Psoas muscle (tissue), 8 donors: Measurements from ENCODE around the gene IL17RC. TPM values are rescaled to one million over a fixed set of nuclear protein-coding genes. Genes with fewer than 3 reads are reported as not detected.
A peak's percentile ranks its signal among the peaks of the same experiment; 100 is the strongest.
"Not testable (repeated sequence)": the region's sequence is repeated elsewhere in the genome, so short reads cannot be mapped to it uniquely, and the experiment has no call there.

Source experiments
- ATAC-seq, 4 donors: fragments of 200-7000 bp; cut with Tn5 transposase; one replicate each; pipeline ENCODE4 v1.9.1; 2020; ENCODE audit warnings: moderate library complexity in 3 of 4, mild to moderate bottlenecking in 2 of 4
- DNase-seq, 2 donors: peaks; one replicate each; pipeline ENCODE4 v3.0.0-alpha.2; 2020
- H3K27ac ChIP-seq: fragments of 200-600 bp; one replicate; pipeline ENCODE4 v1.8.0; 2022
- H3K27me3 ChIP-seq, 3 donors: fragments of 200-600 bp in 1 of 3; one replicate each; pipeline versions ENCODE4 v1.6.1 to v1.8.0; 2013 to 2022; ENCODE audit warnings: low read length in 2 of 3, mild to moderate bottlenecking in 2 of 3, moderate library complexity in 1 of 3; ENCODE audit not compliant: insufficient read depth in 3 of 3
- H3K36me3 ChIP-seq, 2 donors: fragments of 200-600 bp in 1 of 2; one replicate each; pipeline versions ENCODE4 v1.6.1 to v1.8.0; 2013 to 2022; ENCODE audit warnings: low read depth in 1 of 2, mild to moderate bottlenecking in 1 of 2, moderate library complexity in 1 of 2; ENCODE audit not compliant: insufficient read depth in 1 of 2
- H3K4me1 ChIP-seq: fragments of 200-600 bp; one replicate; pipeline ENCODE4 v1.8.0; 2022
- H3K4me3 ChIP-seq: fragments of 200-600 bp; one replicate; pipeline ENCODE4 v1.8.0; 2022; ENCODE audit warnings: mild to moderate bottlenecking
- H3K9me3 ChIP-seq: fragments of 200-600 bp; one replicate; pipeline ENCODE4 v1.8.0; 2022
- CTCF ChIP-seq: fragments of 200-600 bp; IDR thresholded peaks from one replicate; pipeline ENCODE4 v1.8.0; 2022; ENCODE audit warnings: antibody characterized with exemption
- WGBS, 3 donors: extraction: QIAGEN DNeasy Blood & Tissue Kit; methylation state at CpG; one replicate each; pipeline versions ENCODE4 v1.1.6 to v1.1.7; 2013; 5-methylcytosine and 5-hydroxymethylcytosine counted together
- intact Hi-C, 2 donors: fragments of 100-400 bp; cut with DNase I; formaldehyde crosslinking; loops; one replicate each; pipeline versions ENCODE4 v1.11.0 to v1.14.2; 2022
- polyA plus RNA-seq, 3 donors: library from polyadenylated mRNA; stranded (reverse); fragments of 200-250 nt; gene quantifications; one replicate each; pipeline ENCODE4 v1.2.3, GENCODE V29; 2013
- total RNA-seq, 4 donors: library from RNA; stranded (reverse); fragmentation: NEBNext Ultra II Directional in 2 of 4; extraction: Animal tissue kit (Norgen Biotek cat#: 25700) in 2 of 4; gene quantifications; one replicate each; pipeline versions ENCODE4 v1.2.1 to v1.2.4, GENCODE V29; 2021 to 2023
- donor health status: healthy with polysubstance abuse.
- donor health status: DM: no; HTN: no; CAD: no; lungs with moderate emphysema.
- donor health status: Bipolar disorder and iron deficiency.
- donor health status: healthy.
- donor health status: DM: yes; HTN: yes; CAD: no.
- donor health status: DM: no; HTN: no; CAD: no.
- donor health status: DM: no; HTN: no; CAD: no.
- donor health status: DM: yes; HTN: yes; CAD: no.

Gene IL17RC
- total and polyA plus RNA-seq, 7 donors: 10.4 to 27.0 (median 14.9) TPM

- no peak overlapping the region for H3K27ac ChIP-seq
- DNase-seq (no peak), ATAC-seq (no peak)
- 48 to 95% (median 53%) methylated on average over 1 of the region's 1 CpG for WGBS, 3 donors
- H3K27me3 ChIP-seq: no peaks in the 10 kb centered on the region
- H3K36me3 ChIP-seq: no peaks in the 10 kb centered on the region
- no peaks in the 10 kb centered on the region for H3K9me3 ChIP-seq
- intact Hi-C loops: no loop called here
- H3K4me3 ChIP-seq: no peak overlapping the region
- no peaks in the 10 kb centered on the region for H3K4me1 ChIP-seq
- no peak for TF ChIP-seq CTCF
These were observed 45.9 kb upstream of the IL17RC start for GRCh38 chr3:9870978-9871377.

- 91 to 99% (median 92%) methylated on average over 5 of the region's 5 CpGs for WGBS, 3 donors
- ATAC-seq, H3K9me3 ChIP-seq, H3K4me1 ChIP-seq, H3K27me3 ChIP-seq, H3K4me3 ChIP-seq, H3K36me3 ChIP-seq, H3K27ac ChIP-seq, DNase-seq, intact Hi-C loops: not testable (repeated sequence)
These were observed 44.8 kb upstream of the IL17RC start for GRCh38 chr3:9872067-9872466.

GRCh38 chr3:9875448-9875847 is 41.5 kb upstream of the IL17RC start:
- DNase-seq: no peak
- ATAC-seq: no peak
- no peak overlapping the region for H3K4me3 ChIP-seq
- no peaks in the 10 kb centered on the region for H3K4me1 ChIP-seq
- intact Hi-C loops: no loop called here
- no peaks in the 10 kb centered on the region for H3K36me3 ChIP-seq
- H3K27ac ChIP-seq: no peak overlapping the region
- no peak for TF ChIP-seq CTCF
- no peaks in the 10 kb centered on the region for H3K9me3 ChIP-seq
- no peaks in the 10 kb centered on the region for H3K27me3 ChIP-seq

GRCh38 chr3:9876255-9876654 is 40.6 kb upstream of the IL17RC start:
- ATAC-seq, H3K27me3 ChIP-seq, H3K4me3 ChIP-seq, H3K9me3 ChIP-seq, DNase-seq, intact Hi-C loops, H3K4me1 ChIP-seq, H3K36me3 ChIP-seq, H3K27ac ChIP-seq: not testable (repeated sequence)
- 85 to 89% (median 86%) methylated on average over 4 of the region's 4 CpGs for WGBS, 3 donors

GRCh38 chr3:9876991-9877390 is 39.9 kb upstream of the IL17RC start:
- 88 to 92% (median 90%) methylated on average over 11 to 12 of the region's 12 CpGs for WGBS, 3 donors
- ATAC-seq (peak in 1 of 4 donors; percentile 40), DNase-seq (no peak)
- no peak overlapping the region for H3K4me3 ChIP-seq
- no peaks in the 10 kb centered on the region for H3K36me3 ChIP-seq
- H3K27ac ChIP-seq: no peak overlapping the region
- intact Hi-C loops: no loop called here
- H3K4me1 ChIP-seq: no peaks in the 10 kb centered on the region
- no peaks in the 10 kb centered on the region for H3K27me3 ChIP-seq
- TF ChIP-seq CTCF: no peak
- H3K9me3 ChIP-seq: no peaks in the 10 kb centered on the region

- no peaks in the 10 kb centered on the region for H3K27me3 ChIP-seq
- TF ChIP-seq CTCF: no peak
- no peak for DNase-seq
- intact Hi-C loops: no loop called here
- H3K27ac ChIP-seq: no peak overlapping the region
- no peaks in the 10 kb centered on the region for H3K9me3 ChIP-seq
- H3K4me3 ChIP-seq: no peak overlapping the region
- H3K36me3 ChIP-seq: no peaks in the 10 kb centered on the region
- H3K4me1 ChIP-seq: no peaks in the 10 kb centered on the region
- ATAC-seq: peak in 3 of 4 donors; percentile 13 to 30 (median 24)
- 60 to 65% (median 60%) methylated on average over 5 of the region's 5 CpGs for WGBS, 3 donors
These were observed 38.2 kb upstream of the IL17RC start for GRCh38 chr3:9878700-9879099.
